COR-L47 (cell line): ENCODE measurements around the gene KRTAP12-1.
"Not testable (repeated sequence)": the region's sequence is repeated elsewhere in the genome, so short reads cannot be mapped to it uniquely, and the experiment has no call there.

Experiments used
- DNase-seq: peaks from one replicate; lab custom pipeline; 2025; lab: John Stamatoyannopoulos, UW

KRTAP12-1 gene

GRCh38 chr21:44697811-44698734 is 16.1 kb upstream of the KRTAP12-1 start:
- peak; percentile 50 for DNase-seq

GRCh38 chr21:44697172-44697810 is 15.3 kb upstream of the KRTAP12-1 start, which contains the start of gene KRTAP10-12:
TSS of gene KRTAP10-12 (plus strand) at chr21:44697172. CDS start at chr21:44697202, 30 bp downstream.
- DNase-seq, result not testable (repeated sequence)

GRCh38 chr21:44696572-44696971 is 14.6 kb upstream of the KRTAP12-1 start:
- no peak for DNase-seq

GRCh38 chr21:44695641-44696040 is 13.7 kb upstream of the KRTAP12-1 start:
- no peak for DNase-seq

- no peak for DNase-seq
Measured at GRCh38 chr21:44695184-44695583, 13.2 kb upstream of the KRTAP12-1 start.

- DNase-seq, result no peak
Measured at GRCh38 chr21:44694776-44695175, 12.8 kb upstream of the KRTAP12-1 start.

GRCh38 chr21:44692798-44693512 is 11.0 kb upstream of the KRTAP12-1 start:
- no peak for DNase-seq

- DNase-seq, result no peak
Measured at GRCh38 chr21:44691686-44692085, 9.7 kb upstream of the KRTAP12-1 start.

GRCh38 chr21:44689740-44690139 is 7.8 kb upstream of the KRTAP12-1 start:
- DNase-seq, result not testable (repeated sequence)

- DNase-seq, result no peak
Measured at GRCh38 chr21:44687671-44688070, 5.7 kb upstream of the KRTAP12-1 start.

GRCh38 chr21:44686843-44687561 is 5.0 kb upstream of the KRTAP12-1 start:
- no peak for DNase-seq

GRCh38 chr21:44686000-44686781 is 4.2 kb upstream of the KRTAP12-1 start:
- no peak for DNase-seq

- not testable (repeated sequence) for DNase-seq
Measured at GRCh38 chr21:44685050-44685449, 3.1 kb upstream of the KRTAP12-1 start.

GRCh38 chr21:44684483-44684882 is 2.5 kb upstream of the KRTAP12-1 start:
- no peak for DNase-seq

GRCh38 chr21:44684077-44684476 is 2.1 kb upstream of the KRTAP12-1 start:
- DNase-seq, result no peak

GRCh38 chr21:44682580-44683151 is 703 bp upstream of the KRTAP12-1 start:
- no peak for DNase-seq

- DNase-seq, result no peak
Measured at GRCh38 chr21:44681152-44681551, 811 bp downstream of the KRTAP12-1 start.

GRCh38 chr21:44677881-44678280 is 4.1 kb downstream of the KRTAP12-1 start:
- DNase-seq, result no peak

- DNase-seq, result no peak
Measured at GRCh38 chr21:44671911-44672310, 10.1 kb downstream of the KRTAP12-1 start.

GRCh38 chr21:44670642-44671432 is 11.1 kb downstream of the KRTAP12-1 start:
- DNase-seq, result no peak
